Caco-2 (cell line): Measurements from ENCODE around the gene DLGAP3. TPM values are rescaled to one million over a fixed set of nuclear protein-coding genes. Genes with fewer than 3 reads are reported as not detected.

ENCODE experiments used
- BruUV-seq: library from RNA; stranded (reverse); fragments of 400-500 nt; replicated peaks from 2 replicates; lab custom pipeline; 2021; lab: Mats Ljungman, UMichigan
- CTCF ChIA-PET: fragments of 300-600 bp; sonication (Branson Sonifier 250); formaldehyde crosslinking; loops from one replicate; lab custom pipeline; 2022; ENCODE audit warnings: antibody characterized with exemption; lab: Charles Lee
- POLR2A ChIA-PET: fragments of 300-600 bp; sonication (Branson Sonifier 250); formaldehyde crosslinking; loops from one replicate; lab custom pipeline; 2022; ENCODE audit warnings: antibody characterized with exemption; lab: Charles Lee
- DNase-seq, 2 experiments: peaks; one replicate each; pipeline versions ENCODE4 v3.0.0 to v3.0.0-alpha.2; 2020 to 2022
- H3K27me3 ChIP-seq: replicated peaks from 2 replicates; pipeline ENCODE4 v1.6.0; 2011; ENCODE audit warnings: low read length; ENCODE audit not compliant: control insufficient read depth, insufficient read depth
- H3K36me3 ChIP-seq: 2 replicates; pipeline ENCODE4 v1.5.1; 2011; ENCODE audit warnings: low read length; ENCODE audit not compliant: control insufficient read depth, insufficient read depth
- H3K4me1 ChIP-seq: fragments of 250-450 bp; sonication (Bioruptor Pico); 2 replicates; pipeline ENCODE4 v1.5.1; 2020; ENCODE audit warnings: mild to moderate bottlenecking
- H3K4me3 ChIP-seq: 2 replicates; pipeline ENCODE4 v1.5.1; 2011; ENCODE audit warnings: low read depth, mild to moderate bottlenecking, control low read depth, low read length
- H3K9me3 ChIP-seq: fragments of 250-450 bp; sonication (Bioruptor Pico); 2 replicates; pipeline ENCODE4 v1.5.1; 2020; ENCODE audit warnings: mild to moderate bottlenecking, moderate library complexity
- H3K27ac Mint-ChIP-seq: one replicate; pipeline ENCODE4 v1.8.0; 2022; ENCODE audit warnings: mixed read lengths; ENCODE audit not compliant: unreplicated experiment
- H3K27me3 Mint-ChIP-seq: one replicate; pipeline ENCODE4 v1.8.0; 2022; ENCODE audit warnings: mixed read lengths; ENCODE audit not compliant: insufficient read depth, unreplicated experiment
- H3K36me3 Mint-ChIP-seq: one replicate; pipeline ENCODE4 v1.8.0; 2022; ENCODE audit warnings: mild to moderate bottlenecking, mixed read lengths; ENCODE audit not compliant: insufficient read depth, unreplicated experiment
- H3K4me1 Mint-ChIP-seq: one replicate; pipeline ENCODE4 v1.8.0; 2022; ENCODE audit warnings: low read depth, mixed read lengths; ENCODE audit not compliant: unreplicated experiment
- H3K4me3 Mint-ChIP-seq: one replicate; pipeline ENCODE4 v1.8.0; 2022; ENCODE audit warnings: mild to moderate bottlenecking, moderate library complexity, mixed read lengths; ENCODE audit not compliant: unreplicated experiment
- H3K9me3 Mint-ChIP-seq: one replicate; pipeline ENCODE4 v1.8.0; 2022; ENCODE audit warnings: mixed read lengths; ENCODE audit not compliant: unreplicated experiment
- intact Hi-C: fragments of 100-400 bp; cut with micrococcal nuclease; formaldehyde crosslinking; loops from one replicate; pipeline ENCODE4 v1.10.0; 2022; ENCODE audit not compliant: unreplicated experiment
- total RNA-seq: library from RNA; stranded (reverse); gene quantifications from 2 replicates; pipeline ENCODE4 v1.2.3, GENCODE V29; 2022
- TF ChIP-seq, protein P1 (sequence below), 2 experiments: fragments of 200-600 bp in 1 of 2; IDR thresholded peaks; 1 replicate in 1 of 2; 2 replicates in 1 of 2; pipeline versions ENCODE4 v1.5.1 to v1.8.0; 2011 to 2022; ENCODE audit warnings: antibody characterized with exemption in 1 of 2, control low read depth in 1 of 2, inconsistent platforms in 1 of 2, low read depth in 1 of 2, low read length in 1 of 2, mild to moderate bottlenecking in 1 of 2, moderate library complexity in 1 of 2; ENCODE audit not compliant: insufficient read depth in 1 of 2, severe bottlenecking in 1 of 2, unreplicated experiment in 1 of 2

DLGAP3 gene
- total RNA-seq, 1 experiment from 2014 or later, result 0.16 TPM

DNA sequence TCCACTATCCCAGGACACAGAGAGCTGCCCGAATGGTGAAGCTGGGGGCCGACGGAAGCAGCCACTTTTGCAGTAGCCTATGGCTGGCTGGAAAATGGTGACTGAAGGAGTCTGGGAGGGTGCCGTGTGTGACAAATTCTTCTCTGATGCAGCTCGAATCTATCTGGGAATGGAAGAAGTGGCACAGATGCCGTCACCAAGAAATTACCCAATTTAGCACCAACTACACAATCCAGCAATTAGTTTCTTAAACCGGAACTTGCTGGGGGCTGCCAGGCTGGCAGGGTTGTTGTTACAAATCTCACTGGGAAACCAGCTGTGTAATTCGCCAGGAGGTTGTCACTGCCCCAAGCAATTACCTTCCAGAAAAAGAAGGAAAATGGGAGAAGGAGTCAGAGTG lies 18.0 kb downstream of the DLGAP3 start:
- H3K27me3 Mint-ChIP-seq, result peaks cover 12% of the 10 kb centered on the region
- no TSS peak for BruUV-seq
- H3K36me3 Mint-ChIP-seq, result peaks cover 5% of the 10 kb centered on the region
- no peaks in the 10 kb centered on the region for H3K4me1 Mint-ChIP-seq
- Histone ChIP-seq H3K4me3 (no peak overlapping the region), H3K9me3 (no peaks in the 10 kb centered on the region), H3K27me3 (no peaks in the 10 kb centered on the region; the same call in 1 of the 2 replicates), H3K36me3 (no peaks in the 10 kb centered on the region), H3K4me1 (no peaks in the 10 kb centered on the region)
- ChIA-PET POLR2A (no interaction called here), CTCF (interaction anchor here (0.6 kb wide), 1 partner anchor 48 kb away, joined by 3 read pairs; no protein-coding TSS in a partner anchor)
- H3K9me3 Mint-ChIP-seq, result no peaks in the 10 kb centered on the region
- no peak overlapping the region for H3K4me3 Mint-ChIP-seq
- TF ChIP-seq, protein P1, sequence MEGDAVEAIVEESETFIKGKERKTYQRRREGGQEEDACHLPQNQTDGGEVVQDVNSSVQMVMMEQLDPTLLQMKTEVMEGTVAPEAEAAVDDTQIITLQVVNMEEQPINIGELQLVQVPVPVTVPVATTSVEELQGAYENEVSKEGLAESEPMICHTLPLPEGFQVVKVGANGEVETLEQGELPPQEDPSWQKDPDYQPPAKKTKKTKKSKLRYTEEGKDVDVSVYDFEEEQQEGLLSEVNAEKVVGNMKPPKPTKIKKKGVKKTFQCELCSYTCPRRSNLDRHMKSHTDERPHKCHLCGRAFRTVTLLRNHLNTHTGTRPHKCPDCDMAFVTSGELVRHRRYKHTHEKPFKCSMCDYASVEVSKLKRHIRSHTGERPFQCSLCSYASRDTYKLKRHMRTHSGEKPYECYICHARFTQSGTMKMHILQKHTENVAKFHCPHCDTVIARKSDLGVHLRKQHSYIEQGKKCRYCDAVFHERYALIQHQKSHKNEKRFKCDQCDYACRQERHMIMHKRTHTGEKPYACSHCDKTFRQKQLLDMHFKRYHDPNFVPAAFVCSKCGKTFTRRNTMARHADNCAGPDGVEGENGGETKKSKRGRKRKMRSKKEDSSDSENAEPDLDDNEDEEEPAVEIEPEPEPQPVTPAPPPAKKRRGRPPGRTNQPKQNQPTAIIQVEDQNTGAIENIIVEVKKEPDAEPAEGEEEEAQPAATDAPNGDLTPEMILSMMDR (IDR thresholded peaks at IDR 0.05; ENCODE audit: insufficient read depth in 1 of 2, low read depth in 1 of 2, low read length in 1 of 2, severe bottlenecking in 1 of 2, unreplicated experiment in 1 of 2), result no peak
- no peak overlapping the region for H3K27ac Mint-ChIP-seq
- DNase-seq, result no peak
- intact Hi-C loops, result no loop called here

DNA sequence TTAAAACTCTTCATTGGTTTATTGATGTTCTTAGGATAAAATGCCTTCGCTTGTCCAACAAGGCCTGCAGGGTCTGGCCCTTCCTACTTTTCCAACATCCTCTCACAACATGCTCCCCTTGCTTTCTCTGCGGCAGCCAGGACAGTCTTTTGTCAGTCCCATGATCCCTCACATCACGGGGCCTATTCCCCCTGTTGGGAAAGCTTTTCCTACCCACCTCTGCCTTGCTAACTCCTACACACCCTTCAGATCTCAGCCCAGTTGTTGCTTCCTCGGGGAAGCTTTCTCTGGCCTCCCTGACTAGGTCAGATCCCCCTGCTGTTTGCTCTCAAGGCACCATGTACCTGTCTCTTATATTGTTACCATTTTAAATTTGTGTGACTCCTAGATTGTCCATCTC lies 19.0 kb downstream of the DLGAP3 start:
- DNase-seq, result no peak
- Mint-ChIP-seq H3K27ac (no peak overlapping the region), H3K27me3 (peaks cover 12% of the 10 kb centered on the region), H3K4me3 (no peak overlapping the region), H3K36me3 (no peaks in the 10 kb centered on the region), H3K4me1 (no peaks in the 10 kb centered on the region), H3K9me3 (no peaks in the 10 kb centered on the region)
- intact Hi-C loops, result no loop called here
- H3K4me1 ChIP-seq, result no peaks in the 10 kb centered on the region
- H3K9me3 ChIP-seq, result no peaks in the 10 kb centered on the region
- H3K4me3 ChIP-seq, result no peak overlapping the region
- TF ChIP-seq, protein P1 (IDR thresholded peaks at IDR 0.05; ENCODE audit: insufficient read depth in 1 of 2, low read depth in 1 of 2, low read length in 1 of 2, severe bottlenecking in 1 of 2, unreplicated experiment in 1 of 2), result no peak
- POLR2A ChIA-PET, result no interaction called here
- H3K27me3 ChIP-seq, result no peaks in the 10 kb centered on the region; the same call in 1 of the 2 replicates
- CTCF ChIA-PET, result interaction anchor here (0.6 kb wide), 1 partner anchor 1613 kb away, joined by 3 read pairs; no protein-coding TSS in a partner anchor
- no TSS peak for BruUV-seq
- no peaks in the 10 kb centered on the region for H3K36me3 ChIP-seq

DNA sequence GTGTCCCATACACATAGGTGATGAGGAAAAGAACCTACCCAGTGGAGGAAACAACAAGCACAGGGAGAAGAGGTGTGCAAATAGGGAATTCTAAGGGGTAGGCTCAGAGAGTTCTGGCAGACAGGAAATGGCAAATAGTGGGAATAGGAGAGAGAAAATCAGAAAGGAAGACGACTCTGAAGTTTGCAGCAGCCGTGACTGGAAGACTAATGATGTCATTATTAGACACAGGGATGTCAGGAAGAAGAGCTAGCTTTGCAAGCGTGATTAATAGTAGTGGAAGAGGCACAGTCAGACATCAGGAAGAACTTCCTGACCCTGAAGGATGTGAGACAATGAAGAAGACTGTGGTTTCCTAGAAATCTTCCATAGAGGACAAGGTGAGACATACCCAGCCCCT lies 21.1 kb downstream of the DLGAP3 start:
- H3K27me3 ChIP-seq, result no peaks in the 10 kb centered on the region; the same call in 1 of the 2 replicates

More for the DNA sequence above, 21.1 kb downstream of the DLGAP3 start:
- Mint-ChIP-seq H3K36me3 (no peaks in the 10 kb centered on the region), H3K27me3 (peaks cover 9% of the 10 kb centered on the region), H3K4me3 (no peak overlapping the region), H3K9me3 (no peaks in the 10 kb centered on the region), H3K4me1 (no peaks in the 10 kb centered on the region), H3K27ac (no peak overlapping the region)
- no peak for DNase-seq
- H3K4me1 ChIP-seq, result no peaks in the 10 kb centered on the region
- TF ChIP-seq, protein P1 (IDR thresholded peaks at IDR 0.05; ENCODE audit: insufficient read depth in 1 of 2, low read depth in 1 of 2, low read length in 1 of 2, severe bottlenecking in 1 of 2, unreplicated experiment in 1 of 2), result no peak
- CTCF ChIA-PET, result no interaction called here
- BruUV-seq, result no TSS peak
- H3K36me3 ChIP-seq, result no peaks in the 10 kb centered on the region
- POLR2A ChIA-PET, result no interaction called here
- H3K4me3 ChIP-seq, result no peak overlapping the region
- intact Hi-C loops, result no loop called here
- no peaks in the 10 kb centered on the region for H3K9me3 ChIP-seq
